ENCODE data around the gene ATP2A3. TPM values are rescaled to one million over a fixed set of nuclear protein-coding genes. Genes with fewer than 3 reads are reported as not detected.
A peak's percentile ranks its signal among the peaks of the same experiment; 100 is the strongest.

ATP2A3 gene
- total RNA-seq, 1 experiment from 2014 or later = 13.3 TPM

DNA sequence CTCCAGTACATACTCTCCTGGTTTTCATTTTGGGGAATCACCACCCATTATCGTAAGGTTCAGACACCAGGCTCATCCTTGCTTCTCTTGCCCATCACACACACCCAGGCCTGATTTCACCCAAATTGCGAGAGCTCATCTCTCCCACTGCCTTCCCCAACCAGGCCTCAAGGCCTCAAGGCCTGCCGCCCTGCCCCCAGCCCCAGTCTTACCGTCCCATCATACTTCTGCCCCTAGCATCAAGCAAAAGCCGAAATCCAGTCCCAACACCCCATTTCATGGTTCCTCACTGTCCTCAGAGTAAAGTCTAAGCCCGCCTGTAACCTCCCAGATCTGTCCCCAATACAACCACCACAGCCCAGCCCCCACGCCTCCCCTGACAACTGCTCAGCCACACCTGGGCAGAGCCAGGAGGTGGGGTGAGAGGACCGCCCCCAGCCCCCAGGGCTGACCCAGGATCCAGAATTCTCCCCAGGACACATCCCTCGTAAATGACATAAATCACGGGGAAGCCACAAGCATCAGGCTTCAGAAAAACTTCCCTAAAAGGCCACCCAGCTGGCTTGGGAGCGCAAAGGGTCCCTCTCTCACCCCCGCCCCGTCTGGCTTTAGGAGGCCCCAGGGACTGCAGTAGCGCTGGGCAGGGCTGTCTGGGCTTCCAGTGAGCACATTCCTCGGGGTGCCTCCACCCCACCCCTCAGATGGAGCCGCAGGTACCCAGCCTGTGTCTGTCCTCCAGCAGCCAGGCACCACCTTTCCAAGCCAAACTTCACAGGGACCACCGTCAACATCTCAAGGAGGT, 38.4 kb downstream of the ATP2A3 start:
- H2BK12ac ChIP-seq (ENCODE audit: insufficient read length, low read depth, low read length) = no peak overlapping the region
- no peaks in the 10 kb centered on the region for H3K79me2 ChIP-seq (ENCODE audit: insufficient read depth, low read length)
- H3T11ph ChIP-seq (ENCODE audit: low read length) = no peak overlapping the region
- TF ChIP-seq, protein P1, sequence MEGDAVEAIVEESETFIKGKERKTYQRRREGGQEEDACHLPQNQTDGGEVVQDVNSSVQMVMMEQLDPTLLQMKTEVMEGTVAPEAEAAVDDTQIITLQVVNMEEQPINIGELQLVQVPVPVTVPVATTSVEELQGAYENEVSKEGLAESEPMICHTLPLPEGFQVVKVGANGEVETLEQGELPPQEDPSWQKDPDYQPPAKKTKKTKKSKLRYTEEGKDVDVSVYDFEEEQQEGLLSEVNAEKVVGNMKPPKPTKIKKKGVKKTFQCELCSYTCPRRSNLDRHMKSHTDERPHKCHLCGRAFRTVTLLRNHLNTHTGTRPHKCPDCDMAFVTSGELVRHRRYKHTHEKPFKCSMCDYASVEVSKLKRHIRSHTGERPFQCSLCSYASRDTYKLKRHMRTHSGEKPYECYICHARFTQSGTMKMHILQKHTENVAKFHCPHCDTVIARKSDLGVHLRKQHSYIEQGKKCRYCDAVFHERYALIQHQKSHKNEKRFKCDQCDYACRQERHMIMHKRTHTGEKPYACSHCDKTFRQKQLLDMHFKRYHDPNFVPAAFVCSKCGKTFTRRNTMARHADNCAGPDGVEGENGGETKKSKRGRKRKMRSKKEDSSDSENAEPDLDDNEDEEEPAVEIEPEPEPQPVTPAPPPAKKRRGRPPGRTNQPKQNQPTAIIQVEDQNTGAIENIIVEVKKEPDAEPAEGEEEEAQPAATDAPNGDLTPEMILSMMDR (conservative IDR thresholded peaks at IDR 0.05) = no peak
- no peak overlapping the region for H2AFZ ChIP-seq (ENCODE audit: low read length)
- Mint-ChIP-seq H3K27ac (peak overlapping the region in 2 of 3 experiments; percentile 28 to 30; a peak in 3 of 7 replicates), H3K36me3 (ENCODE audit: insufficient read depth in 1 of 3, low read depth in 3 of 3) (no peaks in the 10 kb centered on the region), H3K4me1 (peaks cover 13 to 36% of the 10 kb centered on the region in 2 experiments; a peak in 3 of 4 replicates), H3K9me3 (no peaks in the 10 kb centered on the region), H3K4me3 (no peak overlapping the region), H3K27me3 (ENCODE audit: low read depth) (no peaks in the 10 kb centered on the region)
- no peaks in the 10 kb centered on the region for H4K20me1 ChIP-seq (ENCODE audit: control insufficient read depth, insufficient read depth, insufficient read length)
- no peak overlapping the region for H2BK15ac ChIP-seq (ENCODE audit: low read depth, low read length)
- H3K4me2 ChIP-seq (ENCODE audit: insufficient read depth, insufficient read length, low read length) = no peak overlapping the region
- H2AK5ac ChIP-seq (ENCODE audit: insufficient read length, low read length) = no peak overlapping the region
- H3K27me3 ChIP-seq (ENCODE audit: insufficient read depth, low read length) = no peaks in the 10 kb centered on the region
- no peaks in the 10 kb centered on the region for H3K23me2 ChIP-seq (ENCODE audit: insufficient read length, low read depth, low read length, poor library complexity, severe bottlenecking)
- no peak for DNase-seq
- peak overlapping the region; percentile 46 for H3K14ac ChIP-seq (ENCODE audit: insufficient read depth, low read length)
- H3K18ac ChIP-seq (ENCODE audit: insufficient read length, low read depth, low read length) = no peak overlapping the region
- H3K79me1 ChIP-seq (ENCODE audit: insufficient read depth, low read depth, low read length, poor library complexity, severe bottlenecking) = no peaks in the 10 kb centered on the region
- no peak overlapping the region for H3K9ac ChIP-seq (ENCODE audit: extremely low read depth, insufficient read length, low read length)
- H3K56ac ChIP-seq (ENCODE audit: insufficient read length, low read depth, low read length) = no peak overlapping the region
- no peaks in the 10 kb centered on the region for H3K4me1 ChIP-seq (ENCODE audit: insufficient read depth, low read length)
- no peak overlapping the region for H3K23ac ChIP-seq (ENCODE audit: insufficient read length, low read depth, low read length)
- no peak overlapping the region for H2BK20ac ChIP-seq (ENCODE audit: low read depth, low read length, poor library complexity, severe bottlenecking)
- no peak overlapping the region for H2BK120ac ChIP-seq (ENCODE audit: low read depth, low read length, poor library complexity, severe bottlenecking)
- no peak overlapping the region for H3K27ac ChIP-seq (ENCODE audit: insufficient read length, low read depth, low read length)
- H2BK5ac ChIP-seq (ENCODE audit: insufficient read length, low read length) = no peak overlapping the region
- no peak overlapping the region for H4K8ac ChIP-seq (replicated peaks; ENCODE audit: insufficient read length, low read depth, low read length)
- no peak overlapping the region for H4K91ac ChIP-seq (ENCODE audit: insufficient read length, low read depth, low read length)
- H3K9me3 ChIP-seq (ENCODE audit: control insufficient read depth, low read depth, low read length) = no peaks in the 10 kb centered on the region
- H4K5ac ChIP-seq (ENCODE audit: insufficient read length, low read depth, low read length) = no peak overlapping the region
- no CpG with 5 or more reads among the region's 17 CpGs for WGBS (ENCODE audit: extremely low coverage, insufficient read length, low lambda C conversion rate)
- no peak overlapping the region for H3K4ac ChIP-seq (ENCODE audit: low read depth, low read length)

All from H9 (cell line).